LNCAP (cell line): ENCODE measurements around the gene CTNNA2.

ENCODE experiments used
- TF ChIP-seq, protein P1 (sequence below): fragments of 450-650 bp; IDR thresholded peaks from 2 replicates; pipeline ENCODE4 v1.5.1; 2017; ENCODE audit warnings: mild to moderate bottlenecking

The CTNNA2 gene

DNA sequence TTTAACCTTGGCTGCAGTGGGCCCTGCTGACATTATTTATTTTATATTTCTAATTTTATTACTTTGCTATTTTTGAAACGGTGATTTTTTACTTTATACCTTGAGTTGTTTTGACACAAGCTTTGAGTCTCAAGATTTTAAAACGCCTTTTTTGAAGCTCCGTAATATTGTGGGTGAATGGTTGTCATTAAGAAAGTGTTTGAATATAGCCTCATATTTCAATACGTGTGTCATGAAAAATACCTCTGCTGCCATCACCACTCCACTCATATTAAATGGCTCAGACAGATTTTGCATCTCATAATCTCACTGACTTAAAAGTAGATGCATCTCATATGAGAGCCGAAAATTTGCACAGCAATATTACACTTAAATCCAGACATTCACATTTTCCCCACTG lies 106.6 kb downstream of the CTNNA2 start:
- TF ChIP-seq, protein P1, sequence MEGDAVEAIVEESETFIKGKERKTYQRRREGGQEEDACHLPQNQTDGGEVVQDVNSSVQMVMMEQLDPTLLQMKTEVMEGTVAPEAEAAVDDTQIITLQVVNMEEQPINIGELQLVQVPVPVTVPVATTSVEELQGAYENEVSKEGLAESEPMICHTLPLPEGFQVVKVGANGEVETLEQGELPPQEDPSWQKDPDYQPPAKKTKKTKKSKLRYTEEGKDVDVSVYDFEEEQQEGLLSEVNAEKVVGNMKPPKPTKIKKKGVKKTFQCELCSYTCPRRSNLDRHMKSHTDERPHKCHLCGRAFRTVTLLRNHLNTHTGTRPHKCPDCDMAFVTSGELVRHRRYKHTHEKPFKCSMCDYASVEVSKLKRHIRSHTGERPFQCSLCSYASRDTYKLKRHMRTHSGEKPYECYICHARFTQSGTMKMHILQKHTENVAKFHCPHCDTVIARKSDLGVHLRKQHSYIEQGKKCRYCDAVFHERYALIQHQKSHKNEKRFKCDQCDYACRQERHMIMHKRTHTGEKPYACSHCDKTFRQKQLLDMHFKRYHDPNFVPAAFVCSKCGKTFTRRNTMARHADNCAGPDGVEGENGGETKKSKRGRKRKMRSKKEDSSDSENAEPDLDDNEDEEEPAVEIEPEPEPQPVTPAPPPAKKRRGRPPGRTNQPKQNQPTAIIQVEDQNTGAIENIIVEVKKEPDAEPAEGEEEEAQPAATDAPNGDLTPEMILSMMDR, result no peak

DNA sequence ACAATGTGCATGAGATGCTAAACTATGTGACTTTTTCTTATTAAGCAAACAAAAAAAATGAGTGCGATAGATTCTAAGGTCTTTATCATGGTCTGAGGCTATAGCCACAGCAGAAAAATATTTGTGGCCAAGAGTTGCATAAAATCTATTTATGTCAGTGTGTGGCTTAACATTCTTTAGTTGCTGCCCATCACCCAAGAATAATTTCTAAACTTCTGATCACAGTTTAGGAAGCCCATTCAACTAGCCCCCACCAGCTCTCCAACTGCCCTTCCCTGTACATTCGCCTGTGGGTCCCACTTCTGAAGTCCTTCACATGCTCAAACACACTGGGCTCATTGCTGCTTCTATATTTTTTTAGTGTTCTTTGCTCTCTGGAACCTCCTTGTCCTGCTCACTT lies 107.1 kb downstream of the CTNNA2 start:
- TF ChIP-seq, protein P1, result no peak

DNA sequence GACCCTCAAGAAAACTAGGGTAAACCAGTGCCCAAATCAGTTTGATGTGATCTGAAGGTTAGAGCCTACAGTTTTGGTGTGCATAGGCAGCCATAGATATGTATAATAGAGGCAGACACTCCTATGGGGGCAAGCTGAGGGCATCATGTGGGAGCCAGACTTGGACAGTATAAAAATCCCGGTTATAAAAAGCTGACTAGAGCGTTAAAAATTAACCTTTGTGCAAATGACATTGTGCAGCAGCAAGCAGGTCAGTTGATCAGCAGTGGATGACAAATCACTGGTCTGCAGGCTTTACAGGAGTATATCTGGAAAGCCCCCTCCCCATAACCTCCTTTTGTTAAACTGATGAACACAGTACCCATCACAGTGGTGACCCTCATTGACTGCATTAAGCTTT lies 107.8 kb downstream of the CTNNA2 start:
- TF ChIP-seq, protein P1, result no peak

DNA sequence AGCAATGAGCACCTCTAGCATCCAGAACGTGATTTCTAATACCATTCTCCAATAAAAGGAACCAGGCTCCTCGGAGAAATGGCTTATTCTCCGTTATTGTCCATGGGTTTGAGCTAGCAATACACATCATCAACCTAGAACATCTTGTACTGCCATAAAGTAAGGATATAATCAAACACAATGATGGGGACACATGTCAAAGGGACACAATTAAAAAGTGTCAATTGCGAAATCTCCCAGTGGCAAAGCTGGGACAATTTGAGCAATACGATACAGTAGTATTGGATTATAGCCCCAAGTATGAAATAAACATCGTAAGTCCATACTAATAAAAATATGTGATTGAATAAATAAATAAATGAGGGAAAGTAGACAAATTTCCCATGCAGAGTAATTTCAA lies 108.4 kb downstream of the CTNNA2 start:
- TF ChIP-seq, protein P1, result no peak

DNA sequence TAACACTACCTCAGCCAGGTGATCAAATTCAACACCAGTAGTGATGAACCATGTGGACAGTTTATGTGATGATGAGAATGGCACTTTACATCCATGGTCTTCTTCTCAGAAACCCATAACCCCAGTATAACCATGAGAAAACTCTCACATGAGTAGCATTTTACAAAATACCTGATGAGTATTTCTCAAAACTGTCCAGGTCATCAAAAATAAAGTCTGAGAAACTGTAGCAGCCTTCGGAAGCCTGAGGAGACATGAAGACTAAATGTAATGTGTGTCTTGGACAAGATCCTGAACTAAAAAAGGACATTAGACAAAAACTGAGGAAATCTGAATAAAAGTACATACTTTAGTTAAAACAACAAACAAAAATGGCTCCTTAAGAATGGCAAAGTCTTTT lies 108.9 kb downstream of the CTNNA2 start:
- TF ChIP-seq, protein P1, result no peak

DNA sequence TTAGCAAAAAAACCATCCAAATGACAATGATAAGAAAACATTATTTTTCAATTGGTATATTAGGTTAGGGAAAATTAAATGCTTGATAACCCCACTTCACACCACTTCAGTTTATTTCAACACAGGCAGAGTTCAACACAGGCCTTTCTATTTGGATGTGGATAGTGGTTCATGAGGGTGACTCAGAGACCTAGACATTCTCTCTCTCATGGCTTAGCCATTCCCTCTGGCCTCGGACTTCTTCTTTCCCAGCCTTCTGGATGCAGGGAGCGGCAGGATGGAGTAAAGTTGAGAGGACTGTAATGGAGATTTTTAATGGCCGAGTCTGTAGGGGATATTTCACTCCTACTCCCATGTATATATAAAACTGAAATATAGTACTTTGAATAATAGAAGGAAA lies 109.7 kb downstream of the CTNNA2 start:
- TF ChIP-seq, protein P1, result no peak

DNA sequence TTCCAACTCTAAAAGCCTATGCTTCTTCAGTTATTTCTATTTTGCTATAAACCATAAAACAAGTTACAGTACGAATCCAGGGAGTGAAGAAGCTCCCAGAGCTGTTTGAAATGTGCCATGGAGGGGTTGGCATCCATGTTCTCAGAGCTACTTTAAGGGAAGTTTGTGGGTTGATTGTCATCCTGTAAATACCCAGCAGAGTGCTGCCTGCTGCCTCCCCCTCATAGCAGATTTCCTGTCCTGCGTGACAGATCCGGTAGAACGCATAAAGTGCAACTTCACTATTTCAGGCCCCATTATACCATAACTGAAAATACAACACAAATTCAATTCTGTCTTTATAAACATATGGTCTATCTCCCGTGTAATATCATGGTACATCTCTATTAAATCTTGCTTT lies 114.4 kb downstream of the CTNNA2 start:
- TF ChIP-seq, protein P1, result no peak

DNA sequence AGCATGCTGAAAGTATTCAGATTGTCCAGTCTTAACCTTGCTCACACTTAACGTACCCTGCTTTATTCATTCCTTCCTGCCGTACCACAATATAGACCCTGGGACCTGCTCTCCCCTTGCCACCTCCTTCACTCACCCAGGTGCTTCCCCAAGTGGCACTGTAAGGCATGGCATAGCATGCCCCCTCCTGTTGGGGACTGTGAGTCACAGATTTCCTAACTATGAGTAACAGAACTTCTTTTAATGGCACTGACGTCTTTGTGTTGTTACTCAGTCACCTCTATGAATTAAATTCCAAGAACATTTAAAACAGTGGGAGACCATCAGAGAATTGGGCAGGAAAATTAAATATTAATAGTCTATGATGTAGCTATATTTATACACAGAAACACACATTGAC lies 117.2 kb downstream of the CTNNA2 start:
- TF ChIP-seq, protein P1, result no peak
